ENCODE data around the gene GSK3B.

GSK3B gene

GRCh38 chr3:120089089-120089488, 5.2 kb downstream of the GSK3B start:
- TF ChIP-seq EZH2phosphoT487 (IDR thresholded peaks at IDR 0.05; ENCODE audit: low read length): no peak
- no peak for TF ChIP-seq EZH2 (optimal IDR thresholded peaks at IDR 0.05; ENCODE audit: low read depth, low read length)
- TF ChIP-seq, protein P1, sequence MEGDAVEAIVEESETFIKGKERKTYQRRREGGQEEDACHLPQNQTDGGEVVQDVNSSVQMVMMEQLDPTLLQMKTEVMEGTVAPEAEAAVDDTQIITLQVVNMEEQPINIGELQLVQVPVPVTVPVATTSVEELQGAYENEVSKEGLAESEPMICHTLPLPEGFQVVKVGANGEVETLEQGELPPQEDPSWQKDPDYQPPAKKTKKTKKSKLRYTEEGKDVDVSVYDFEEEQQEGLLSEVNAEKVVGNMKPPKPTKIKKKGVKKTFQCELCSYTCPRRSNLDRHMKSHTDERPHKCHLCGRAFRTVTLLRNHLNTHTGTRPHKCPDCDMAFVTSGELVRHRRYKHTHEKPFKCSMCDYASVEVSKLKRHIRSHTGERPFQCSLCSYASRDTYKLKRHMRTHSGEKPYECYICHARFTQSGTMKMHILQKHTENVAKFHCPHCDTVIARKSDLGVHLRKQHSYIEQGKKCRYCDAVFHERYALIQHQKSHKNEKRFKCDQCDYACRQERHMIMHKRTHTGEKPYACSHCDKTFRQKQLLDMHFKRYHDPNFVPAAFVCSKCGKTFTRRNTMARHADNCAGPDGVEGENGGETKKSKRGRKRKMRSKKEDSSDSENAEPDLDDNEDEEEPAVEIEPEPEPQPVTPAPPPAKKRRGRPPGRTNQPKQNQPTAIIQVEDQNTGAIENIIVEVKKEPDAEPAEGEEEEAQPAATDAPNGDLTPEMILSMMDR (IDR thresholded peaks at IDR 0.05; ENCODE audit: low read length): no peak
- H4K20me1 ChIP-seq (ENCODE audit: insufficient read depth, low read length): peaks cover 7% of the 10 kb centered on the region
- H3K4me1 ChIP-seq (ENCODE audit: low read length): peaks cover 7% of the 10 kb centered on the region; the same call in 1 of the 2 replicates
- no peak for DNase-seq
- no peaks in the 10 kb centered on the region for H3K9me3 ChIP-seq (replicated peaks; ENCODE audit: insufficient read depth, low read length)
- peaks cover 97% of the 10 kb centered on the region for H3K79me2 ChIP-seq (ENCODE audit: low read length)
- no peak overlapping the region for H3K9ac ChIP-seq (ENCODE audit: low read length)
- H3K4me3 ChIP-seq (ENCODE audit: low read length): no peak overlapping the region
- H3K4me2 ChIP-seq (ENCODE audit: low read depth, low read length): peak overlapping the region; percentile 14; the same call in 1 of the 2 replicates
- H3K36me3 ChIP-seq (replicated peaks; ENCODE audit: insufficient read depth, low read length): no peaks in the 10 kb centered on the region
- no peak overlapping the region for H2AFZ ChIP-seq (ENCODE audit: low read length)
- H3K27ac ChIP-seq (ENCODE audit: low read length): no peak overlapping the region
- H3F3A ChIP-seq (ENCODE audit: insufficient read depth, low read length): peaks cover 13% of the 10 kb centered on the region; the same call in 1 of the 2 replicates
- H3K9me2 ChIP-seq (replicated peaks; ENCODE audit: insufficient read depth, low read length): no peaks in the 10 kb centered on the region
- no peaks in the 10 kb centered on the region for H3K27me3 ChIP-seq (replicated peaks; ENCODE audit: insufficient read depth, low read length)

GRCh38 chr3:120088622-120089021, 5.6 kb downstream of the GSK3B start:
- Histone ChIP-seq H3K4me2 (ENCODE audit: low read depth, low read length) (peak overlapping the region; percentile 14; the same call in 1 of the 2 replicates), H3K4me3 (ENCODE audit: low read length) (no peak overlapping the region), H3K4me1 (ENCODE audit: low read length) (peaks cover 7% of the 10 kb centered on the region; the same call in 1 of the 2 replicates), H3K9me3 (replicated peaks; ENCODE audit: insufficient read depth, low read length) (no peaks in the 10 kb centered on the region), H3K27ac (ENCODE audit: low read length) (no peak overlapping the region), H4K20me1 (ENCODE audit: insufficient read depth, low read length) (peaks cover 7% of the 10 kb centered on the region), H3K9ac (ENCODE audit: low read length) (no peak overlapping the region), H3K79me2 (ENCODE audit: low read length) (peaks cover 99% of the 10 kb centered on the region), H2AFZ (ENCODE audit: low read length) (no peak overlapping the region), H3K36me3 (replicated peaks; ENCODE audit: insufficient read depth, low read length) (no peaks in the 10 kb centered on the region), H3F3A (ENCODE audit: insufficient read depth, low read length) (peaks cover 8% of the 10 kb centered on the region; the same call in 1 of the 2 replicates), H3K9me2 (replicated peaks; ENCODE audit: insufficient read depth, low read length) (no peaks in the 10 kb centered on the region), H3K27me3 (replicated peaks; ENCODE audit: insufficient read depth, low read length) (no peaks in the 10 kb centered on the region)
- TF ChIP-seq EZH2phosphoT487 (IDR thresholded peaks at IDR 0.05; ENCODE audit: low read length): no peak
- no peak for TF ChIP-seq EZH2 (optimal IDR thresholded peaks at IDR 0.05; ENCODE audit: low read depth, low read length)
- TF ChIP-seq, protein P1 (IDR thresholded peaks at IDR 0.05; ENCODE audit: low read length): no peak
- no peak for DNase-seq

GRCh38 chr3:120081719-120082118, 12.5 kb downstream of the GSK3B start:
- no peaks in the 10 kb centered on the region for H3K36me3 ChIP-seq (replicated peaks; ENCODE audit: insufficient read depth, low read length)
- no peak overlapping the region for H3K27ac ChIP-seq (ENCODE audit: low read length)
- no peak overlapping the region for H3K4me2 ChIP-seq (ENCODE audit: low read depth, low read length)
- H3K9me2 ChIP-seq (replicated peaks; ENCODE audit: insufficient read depth, low read length): no peaks in the 10 kb centered on the region
- TF ChIP-seq, protein P1 (IDR thresholded peaks at IDR 0.05; ENCODE audit: low read length): no peak
- no peak for TF ChIP-seq EZH2 (optimal IDR thresholded peaks at IDR 0.05; ENCODE audit: low read depth, low read length)
- TF ChIP-seq EZH2phosphoT487 (IDR thresholded peaks at IDR 0.05; ENCODE audit: low read length): no peak
- peaks cover 95% of the 10 kb centered on the region for H3K79me2 ChIP-seq (ENCODE audit: low read length)
- H3K9ac ChIP-seq (ENCODE audit: low read length): no peak overlapping the region
- no peaks in the 10 kb centered on the region for H3K4me1 ChIP-seq (ENCODE audit: low read length)
- H3K9me3 ChIP-seq (replicated peaks; ENCODE audit: insufficient read depth, low read length): no peaks in the 10 kb centered on the region
- no peak for DNase-seq
- peaks cover 26% of the 10 kb centered on the region for H4K20me1 ChIP-seq (ENCODE audit: insufficient read depth, low read length)
- H3F3A ChIP-seq (ENCODE audit: insufficient read depth, low read length): no peaks in the 10 kb centered on the region
- no peak overlapping the region for H2AFZ ChIP-seq (ENCODE audit: low read length)
- no peak overlapping the region for H3K4me3 ChIP-seq (ENCODE audit: low read length)
- no peaks in the 10 kb centered on the region for H3K27me3 ChIP-seq (replicated peaks; ENCODE audit: insufficient read depth, low read length)
